SK-N-SH treated with all-trans-retinoic acid at 6 μM for 48 hours (cell line): ENCODE results near the gene N4BP3.

Experiments used
- ATAC-seq: fragments of 200-7000 bp; cut with Tn5 transposase; 3 replicates; pipeline ENCODE4 v1.9.1; 2020; ENCODE audit warnings: mild to moderate bottlenecking, moderate library complexity
- ARNTL ChIP-seq: fragments of 450-650 bp; formaldehyde crosslinking; IDR thresholded peaks from 2 replicates; pipeline ENCODE4 v1.5.0; 2020; ENCODE audit warnings: low read depth, mild to moderate bottlenecking, moderate library complexity, borderline replicate concordance
- ESRRG ChIP-seq: fragments of 250-450 bp; sonication (Bioruptor Pico); IDR thresholded peaks from 2 replicates; pipeline ENCODE4 v1.6.1; 2021; ENCODE audit warnings: mild to moderate bottlenecking
- GLIS3 ChIP-seq: fragments of 250-450 bp; sonication (Bioruptor Pico); IDR thresholded peaks from 2 replicates; pipeline ENCODE4 v1.5.0; 2020; ENCODE audit warnings: mild to moderate bottlenecking, moderate library complexity
- ISL1 ChIP-seq: fragments of 250-450 bp; sonication (Bioruptor Pico); IDR thresholded peaks from 2 replicates; pipeline ENCODE4 v2.1.2; 2022; ENCODE audit warnings: mild to moderate bottlenecking, moderate library complexity
- OSR1 ChIP-seq: fragments of 250-450 bp; sonication (Bioruptor Pico); IDR thresholded peaks from 2 replicates; pipeline ENCODE4 v1.8.0; 2022; ENCODE audit warnings: moderate library complexity, mild to moderate bottlenecking, inconsistent platforms
- PPARA ChIP-seq: fragments of 250-450 bp; sonication (Bioruptor Pico); IDR thresholded peaks from 2 replicates; pipeline ENCODE4 v1.5.0; 2020; ENCODE audit warnings: mild to moderate bottlenecking, borderline replicate concordance
- RARB ChIP-seq: fragments of 250-450 bp; sonication (Bioruptor Pico); IDR thresholded peaks from 2 replicates; pipeline ENCODE4 v1.8.0; 2021; ENCODE audit warnings: mild to moderate bottlenecking, moderate library complexity
- TCF4 ChIP-seq: fragments of 250-450 bp; sonication (Bioruptor Pico); IDR thresholded peaks from 2 replicates; pipeline ENCODE4 v1.8.0; 2021; ENCODE audit warnings: mild to moderate bottlenecking, moderate library complexity, borderline replicate concordance
- TOX ChIP-seq: fragments of 250-450 bp; sonication (Bioruptor Pico); IDR thresholded peaks from 2 replicates; pipeline ENCODE4 v1.8.0; 2021; ENCODE audit warnings: mild to moderate bottlenecking, moderate library complexity, borderline replicate concordance
- ZC3H10 ChIP-seq: fragments of 250-450 bp; sonication (Bioruptor Pico); IDR thresholded peaks from 2 replicates; pipeline ENCODE4 v1.5.1; 2021; ENCODE audit warnings: mild to moderate bottlenecking, moderate library complexity
- ZFP30 ChIP-seq: fragments of 450-650 bp; formaldehyde crosslinking; IDR thresholded peaks from 2 replicates; pipeline ENCODE4 v1.5.0; 2022; ENCODE audit warnings: mild to moderate bottlenecking, moderate library complexity
- ZNF565 ChIP-seq: fragments of 450-650 bp; formaldehyde crosslinking; conservative IDR thresholded peaks from 2 replicates; pipeline ENCODE4 v1.5.0; 2020; ENCODE audit warnings: low read depth, mild to moderate bottlenecking, moderate library complexity
- ZNF70 ChIP-seq: fragments of 450-650 bp; formaldehyde crosslinking; IDR thresholded peaks from 2 replicates; pipeline ENCODE4 v1.5.0; 2020; ENCODE audit warnings: mild to moderate bottlenecking, moderate library complexity
- ZNF8 ChIP-seq: fragments of 450-650 bp; formaldehyde crosslinking; IDR thresholded peaks from 2 replicates; pipeline ENCODE4 v1.5.0; 2020; ENCODE audit warnings: mild to moderate bottlenecking, moderate library complexity
- TF ChIP-seq, protein P1 (sequence below): fragments of 250-450 bp; sonication (Bioruptor Pico); IDR thresholded peaks from 2 replicates; pipeline ENCODE4 v1.8.0; 2021; ENCODE audit warnings: low read depth, mild to moderate bottlenecking, moderate library complexity, borderline replicate concordance
- TF ChIP-seq, protein P2 (sequence below): fragments of 250-450 bp; sonication (Bioruptor Pico); IDR thresholded peaks from 2 replicates; pipeline ENCODE4 v1.5.1; 2020; ENCODE audit warnings: low read depth, mild to moderate bottlenecking, moderate library complexity
- TF ChIP-seq, protein P3 (sequence below): fragments of 250-450 bp; sonication (Bioruptor Pico); IDR thresholded peaks from 2 replicates; pipeline ENCODE4 v1.5.0; 2020; ENCODE audit warnings: mild to moderate bottlenecking, moderate library complexity

The N4BP3 gene

DNA sequence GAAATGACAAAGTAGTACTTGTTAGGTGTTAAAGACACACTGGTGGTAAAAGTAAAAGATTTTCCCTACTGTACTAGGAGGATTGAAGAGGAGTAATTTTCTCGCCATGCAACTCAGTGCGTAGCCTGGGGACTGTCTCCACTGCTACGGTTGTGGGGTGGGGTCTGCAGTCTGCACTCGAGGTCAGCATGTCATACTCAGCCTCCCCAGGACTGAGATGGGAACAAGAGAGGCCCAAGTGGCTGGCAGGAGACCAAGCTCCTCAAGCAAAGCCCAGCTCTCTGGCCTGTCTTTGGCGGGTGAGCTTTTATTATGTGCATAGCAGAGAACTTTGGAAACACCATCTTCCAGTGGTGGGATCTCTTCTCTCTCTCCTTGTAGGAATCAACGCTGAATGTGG is 29.9 kb downstream of the N4BP3 start:
- TF ChIP-seq ISL1 (CRISPR knock-in tag) = no peak
- TF ChIP-seq PPARA (CRISPR knock-in tag) = no peak
- TF ChIP-seq, protein P1, sequence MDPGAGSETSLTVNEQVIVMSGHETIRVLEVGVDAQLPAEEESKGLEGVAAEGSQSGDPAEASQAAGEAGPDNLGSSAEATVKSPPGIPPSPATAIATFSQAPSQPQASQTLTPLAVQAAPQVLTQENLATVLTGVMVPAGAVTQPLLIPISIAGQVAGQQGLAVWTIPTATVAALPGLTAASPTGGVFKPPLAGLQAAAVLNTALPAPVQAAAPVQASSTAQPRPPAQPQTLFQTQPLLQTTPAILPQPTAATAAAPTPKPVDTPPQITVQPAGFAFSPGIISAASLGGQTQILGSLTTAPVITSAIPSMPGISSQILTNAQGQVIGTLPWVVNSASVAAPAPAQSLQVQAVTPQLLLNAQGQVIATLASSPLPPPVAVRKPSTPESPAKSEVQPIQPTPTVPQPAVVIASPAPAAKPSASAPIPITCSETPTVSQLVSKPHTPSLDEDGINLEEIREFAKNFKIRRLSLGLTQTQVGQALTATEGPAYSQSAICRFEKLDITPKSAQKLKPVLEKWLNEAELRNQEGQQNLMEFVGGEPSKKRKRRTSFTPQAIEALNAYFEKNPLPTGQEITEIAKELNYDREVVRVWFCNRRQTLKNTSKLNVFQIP (CRISPR knock-in tag) = no peak
- TF ChIP-seq ARNTL (CRISPR knock-in tag) = no peak
- TF ChIP-seq ZC3H10 = no peak
- TF ChIP-seq, protein P2, sequence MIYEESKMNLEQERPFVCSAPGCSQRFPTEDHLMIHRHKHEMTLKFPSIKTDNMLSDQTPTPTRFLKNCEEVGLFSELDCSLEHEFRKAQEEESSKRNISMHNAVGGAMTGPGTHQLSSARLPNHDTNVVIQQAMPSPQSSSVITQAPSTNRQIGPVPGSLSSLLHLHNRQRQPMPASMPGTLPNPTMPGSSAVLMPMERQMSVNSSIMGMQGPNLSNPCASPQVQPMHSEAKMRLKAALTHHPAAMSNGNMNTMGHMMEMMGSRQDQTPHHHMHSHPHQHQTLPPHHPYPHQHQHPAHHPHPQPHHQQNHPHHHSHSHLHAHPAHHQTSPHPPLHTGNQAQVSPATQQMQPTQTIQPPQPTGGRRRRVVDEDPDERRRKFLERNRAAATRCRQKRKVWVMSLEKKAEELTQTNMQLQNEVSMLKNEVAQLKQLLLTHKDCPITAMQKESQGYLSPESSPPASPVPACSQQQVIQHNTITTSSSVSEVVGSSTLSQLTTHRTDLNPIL = no peak
- TF ChIP-seq TOX = no peak
- TF ChIP-seq OSR1 (CRISPR knock-in tag) = no peak
- TF ChIP-seq ZFP30 (CRISPR knock-in tag) = no peak
- TF ChIP-seq RARB (CRISPR knock-in tag) = no peak
- no peak for TF ChIP-seq TCF4
- TF ChIP-seq ZNF70 (CRISPR knock-in tag) = no peak
- TF ChIP-seq ZNF8 = no peak
- no peak for ATAC-seq

DNA sequence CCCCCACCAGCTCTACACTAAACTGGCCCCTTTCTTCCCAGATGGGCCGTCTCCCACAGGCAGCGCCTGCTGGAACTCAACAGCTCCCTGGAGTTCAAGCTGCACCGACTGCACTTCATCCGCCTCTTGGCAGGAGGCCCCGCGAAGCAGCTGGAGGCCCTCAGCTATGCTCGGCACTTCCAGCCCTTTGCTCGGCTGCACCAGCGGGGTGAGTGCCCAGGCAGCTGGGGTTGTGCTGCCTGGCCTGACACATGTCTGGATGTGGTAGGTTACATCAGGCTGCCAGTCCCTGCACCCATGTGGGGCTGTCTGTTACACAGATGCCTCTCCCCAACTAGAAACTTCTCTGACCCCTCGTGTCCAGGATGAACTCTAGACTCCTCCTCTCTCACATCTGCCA is 30.6 kb downstream of the N4BP3 start:
- TF ChIP-seq, protein P1 (CRISPR knock-in tag) = no peak
- no peak for TF ChIP-seq ESRRG
- no peak for TF ChIP-seq ZNF565
- TF ChIP-seq, protein P3, sequence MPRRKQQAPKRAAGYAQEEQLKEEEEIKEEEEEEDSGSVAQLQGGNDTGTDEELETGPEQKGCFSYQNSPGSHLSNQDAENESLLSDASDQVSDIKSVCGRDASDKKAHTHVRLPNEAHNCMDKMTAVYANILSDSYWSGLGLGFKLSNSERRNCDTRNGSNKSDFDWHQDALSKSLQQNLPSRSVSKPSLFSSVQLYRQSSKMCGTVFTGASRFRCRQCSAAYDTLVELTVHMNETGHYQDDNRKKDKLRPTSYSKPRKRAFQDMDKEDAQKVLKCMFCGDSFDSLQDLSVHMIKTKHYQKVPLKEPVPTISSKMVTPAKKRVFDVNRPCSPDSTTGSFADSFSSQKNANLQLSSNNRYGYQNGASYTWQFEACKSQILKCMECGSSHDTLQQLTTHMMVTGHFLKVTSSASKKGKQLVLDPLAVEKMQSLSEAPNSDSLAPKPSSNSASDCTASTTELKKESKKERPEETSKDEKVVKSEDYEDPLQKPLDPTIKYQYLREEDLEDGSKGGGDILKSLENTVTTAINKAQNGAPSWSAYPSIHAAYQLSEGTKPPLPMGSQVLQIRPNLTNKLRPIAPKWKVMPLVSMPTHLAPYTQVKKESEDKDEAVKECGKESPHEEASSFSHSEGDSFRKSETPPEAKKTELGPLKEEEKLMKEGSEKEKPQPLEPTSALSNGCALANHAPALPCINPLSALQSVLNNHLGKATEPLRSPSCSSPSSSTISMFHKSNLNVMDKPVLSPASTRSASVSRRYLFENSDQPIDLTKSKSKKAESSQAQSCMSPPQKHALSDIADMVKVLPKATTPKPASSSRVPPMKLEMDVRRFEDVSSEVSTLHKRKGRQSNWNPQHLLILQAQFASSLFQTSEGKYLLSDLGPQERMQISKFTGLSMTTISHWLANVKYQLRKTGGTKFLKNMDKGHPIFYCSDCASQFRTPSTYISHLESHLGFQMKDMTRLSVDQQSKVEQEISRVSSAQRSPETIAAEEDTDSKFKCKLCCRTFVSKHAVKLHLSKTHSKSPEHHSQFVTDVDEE (CRISPR knock-in tag) = no peak
- no peak for TF ChIP-seq PPARA (CRISPR knock-in tag)
- no peak for TF ChIP-seq ISL1 (CRISPR knock-in tag)
- no peak for TF ChIP-seq TCF4
- no peak for TF ChIP-seq ZFP30 (CRISPR knock-in tag)

DNA sequence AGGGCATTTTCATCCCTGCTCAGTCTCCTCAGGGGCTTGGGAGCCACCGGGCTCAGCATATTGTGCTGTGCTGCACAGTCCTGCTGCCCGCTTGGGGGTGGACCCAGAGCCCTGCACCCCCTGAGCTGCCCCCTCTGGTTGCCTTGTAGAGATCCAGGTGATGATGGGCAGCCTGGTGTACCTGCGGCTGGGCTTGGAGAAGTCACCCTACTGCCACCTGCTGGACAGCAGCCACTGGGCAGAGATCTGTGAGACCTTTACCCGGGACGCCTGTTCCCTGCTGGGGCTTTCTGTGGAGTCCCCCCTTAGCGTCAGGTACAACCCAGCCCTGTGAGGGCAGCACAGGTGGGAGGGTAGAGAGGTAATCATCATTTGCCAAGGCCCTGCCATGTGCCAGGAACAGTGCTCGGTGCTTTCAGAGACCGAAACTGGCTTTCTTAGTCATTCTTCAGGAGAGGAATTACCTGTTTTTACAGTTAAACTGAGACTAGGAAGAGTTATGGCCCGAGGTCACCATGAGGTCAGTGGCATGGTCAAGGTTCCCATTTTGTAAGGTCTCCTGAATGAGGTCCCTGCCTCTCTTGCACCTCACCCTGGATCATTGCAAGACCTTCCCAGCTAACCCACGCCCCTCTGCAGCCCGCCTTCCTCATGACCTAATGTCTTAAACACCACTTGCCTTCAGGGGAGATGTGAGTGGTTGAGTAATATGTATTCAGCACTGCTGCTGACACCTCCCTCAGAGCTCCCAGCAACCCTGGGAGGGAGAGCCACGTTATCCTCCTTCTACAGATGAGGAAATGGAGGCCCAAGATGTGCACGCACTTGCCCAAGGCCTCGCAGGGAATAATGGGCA is 32.9 kb downstream of the N4BP3 start:
- ATAC-seq = peak; percentile 77
- TF ChIP-seq, protein P1 (CRISPR knock-in tag) = no peak
- TF ChIP-seq PPARA (CRISPR knock-in tag) (no peak), GLIS3 (CRISPR knock-in tag) (no peak)

More for the DNA sequence above, 30.6 kb downstream of the N4BP3 start:
- no peak for ATAC-seq

DNA sequence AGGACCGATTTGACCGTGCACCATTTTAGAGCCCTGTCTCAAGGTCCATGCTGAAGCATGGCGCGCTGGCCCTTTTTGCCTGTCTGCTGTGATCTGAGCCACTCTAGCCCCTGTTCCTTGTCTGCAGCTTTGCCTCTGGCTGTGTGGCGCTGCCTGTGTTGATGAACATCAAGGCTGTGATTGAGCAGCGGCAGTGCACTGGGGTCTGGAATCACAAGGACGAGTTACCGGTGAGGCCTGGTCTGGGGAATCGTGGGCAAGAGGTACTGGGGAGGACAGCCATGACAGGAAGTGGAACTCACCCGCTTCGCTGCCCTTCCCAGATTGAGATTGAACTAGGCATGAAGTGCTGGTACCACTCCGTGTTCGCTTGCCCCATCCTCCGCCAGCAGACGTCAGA is 34.1 kb downstream of the N4BP3 start:
- ATAC-seq = no peak
- TF ChIP-seq ESRRG = no peak
